Right lobe of liver (tissue), 6 donors: Measurements from ENCODE around the gene CERS2. TPM values are rescaled to one million over a fixed set of nuclear protein-coding genes. Genes with fewer than 3 reads are reported as not detected.

ENCODE experiments used
- ATAC-seq, 4 donors: fragments of 200-7000 bp; cut with Tn5 transposase; one replicate each; pipeline ENCODE4 v1.9.1; 2020; ENCODE audit warnings: mild to moderate bottlenecking in 4 of 4, moderate library complexity in 4 of 4
- DNase-seq, 3 donors: peaks; one replicate each; pipeline ENCODE4 v3.0.0-alpha.2; 2020
- H3K27ac ChIP-seq, 3 donors: fragments of 200-600 bp; one replicate each; pipeline ENCODE4 v1.8.0; 2022
- H3K27me3 ChIP-seq, 2 donors: fragments of 200-600 bp; one replicate each; pipeline ENCODE4 v1.8.0; 2022
- H3K36me3 ChIP-seq, 4 donors: fragments of 200-600 bp; sonication (generic) in 1 of 4; one replicate each; pipeline versions ENCODE4 v1.5.1 to v1.8.0; 2017 to 2022; ENCODE audit warnings: control low read depth in 1 of 4
- H3K4me1 ChIP-seq, 4 donors: fragments of 200-600 bp; sonication (generic) in 1 of 4; one replicate each; pipeline versions ENCODE4 v1.5.1 to v1.8.0; 2017 to 2022; ENCODE audit warnings: control low read depth in 1 of 4
- H3K4me3 ChIP-seq, 3 donors: fragments of 200-600 bp; one replicate each; pipeline ENCODE4 v1.8.0; 2022
- H3K9me3 ChIP-seq, 4 donors: fragments of 200-600 bp; sonication (generic) in 1 of 4; one replicate each; pipeline versions ENCODE4 v1.5.1 to v1.8.0; 2017 to 2022; ENCODE audit warnings: control low read depth in 1 of 4
- CTCF ChIP-seq, 4 donors: fragments of 200-600 bp in 3 of 4; fragments of 450-650 bp in 1 of 4; IDR thresholded peaks; one replicate each; pipeline versions ENCODE4 v1.5.1 to v1.8.0; 2016 to 2022; ENCODE audit warnings: antibody characterized with exemption in 4 of 4, mild to moderate bottlenecking in 2 of 4
- POLR2A ChIP-seq: fragments of 450-650 bp; IDR thresholded peaks from one replicate; pipeline ENCODE4 v1.6.1; 2017; ENCODE audit warnings: antibody characterized with exemption, mild to moderate bottlenecking
- WGBS: methylation state at CpG from one replicate; pipeline ENCODE4 v1.1.6; 2018; ENCODE audit warnings: low coverage, low lambda C conversion rate; ENCODE audit not compliant: insufficient coverage; ENCODE audit errors: missing lambda C conversion rate; 5-methylcytosine and 5-hydroxymethylcytosine counted together
- intact Hi-C, 2 donors: fragments of 100-400 bp; cut with DNase I; formaldehyde crosslinking; loops; one replicate each; pipeline versions ENCODE4 v1.11.2 to v1.14.1; 2022
- total RNA-seq, 6 experiments: library from RNA; depleted of rRNA in 2 of 6; stranded (reverse); fragments of >200 nt in 2 of 6; fragmentation: NEBNext Ultra II Directional in 3 of 6; extraction: Animal tissue kit (Norgen Biotek cat#: 25700) in 3 of 6; gene quantifications; one replicate each; pipeline versions ENCODE4 v1.1.0 to v1.2.4, GENCODE V29; 2016 to 2023
- donor health status: DM: no; HTN: yes; CAD: no.
- donor health status: DM: no; HTN: no; CAD: no.
- donor health status: DM: no; HTN: no; CAD: no.
- donor health status: DM: no; HTN: yes; CAD: no.
- donor health status: DM: no; HTN: yes; CAD: no.

Gene CERS2
- total RNA-seq, 6 experiments from 2014 or later = 298 to 572 (median 459) TPM

- H3K4me3 ChIP-seq = no peak overlapping the region
- intact Hi-C loops = loop anchor here in 1 of 2 donors (10.0 kb wide), 1 partner anchor 71 kb away; the partner anchor contains the start of gene SETDB1
- H3K4me1 ChIP-seq = no peaks in the 10 kb centered on the region
- peak in 1 of 3 donors; percentile 7 for DNase-seq
- 40% methylated on average over 4 of the region's 4 CpGs for WGBS
- TF ChIP-seq POLR2A (no peak), CTCF (IDR thresholded peaks at IDR 0.05) (no peak)
- ATAC-seq = peak in 1 of 4 donors; percentile 8
- peaks cover 0 to 42% (median 13%) of the 10 kb centered on the region in 4 donors for H3K36me3 ChIP-seq
- peak overlapping the region in 1 of 3 donors; percentile 5 for H3K27ac ChIP-seq
- no peaks in the 10 kb centered on the region for H3K9me3 ChIP-seq
- no peaks in the 10 kb centered on the region for H3K27me3 ChIP-seq
These were observed 20.8 kb upstream of the CERS2 start for GRCh38 chr1:150995460-150995859.

- Histone ChIP-seq H3K27me3 (no peaks in the 10 kb centered on the region), H3K36me3 (peaks cover 0 to 31% (median 10%) of the 10 kb centered on the region in 4 donors), H3K9me3 (no peaks in the 10 kb centered on the region), H3K27ac (no peak overlapping the region), H3K4me1 (no peaks in the 10 kb centered on the region), H3K4me3 (no peak overlapping the region)
- intact Hi-C loops = loop anchor here in 1 of 2 donors (10.0 kb wide), 1 partner anchor 69 kb away; the partner anchor contains the start of gene SETDB1
- DNase-seq (no peak), ATAC-seq (no peak)
- no peak for TF ChIP-seq CTCF (IDR thresholded peaks at IDR 0.05)
- no peak for TF ChIP-seq POLR2A
- WGBS = 47% methylated on average over 3 of the region's 3 CpGs
These were observed 19.6 kb upstream of the CERS2 start for GRCh38 chr1:150994248-150994647.

GRCh38 chr1:150992626-150993025 lies 18.0 kb upstream of the CERS2 start:
- no peaks in the 10 kb centered on the region for H3K9me3 ChIP-seq
- peaks cover 0 to 16% (median 3%) of the 10 kb centered on the region in 4 donors for H3K36me3 ChIP-seq
- DNase-seq = no peak
- intact Hi-C loops = loop anchor here in 1 of 2 donors (10.0 kb wide), 1 partner anchor 68 kb away; the partner anchor contains the start of gene SETDB1
- 39% methylated on average over 3 of the region's 4 CpGs for WGBS
- TF ChIP-seq CTCF (IDR thresholded peaks at IDR 0.05) = no peak
- TF ChIP-seq POLR2A = no peak
- H3K4me1 ChIP-seq = no peaks in the 10 kb centered on the region
- no peak overlapping the region for H3K27ac ChIP-seq
- H3K4me3 ChIP-seq = no peak overlapping the region
- H3K27me3 ChIP-seq = no peaks in the 10 kb centered on the region
- no peak for ATAC-seq

- DNase-seq = no peak
- WGBS = 70% methylated on average over 2 of the region's 7 CpGs
- Histone ChIP-seq H3K27ac (no peak overlapping the region), H3K4me1 (peaks cover 0 to 2% (median 0%) of the 10 kb centered on the region in 4 donors), H3K27me3 (no peaks in the 10 kb centered on the region), H3K4me3 (no peak overlapping the region), H3K36me3 (no peaks in the 10 kb centered on the region), H3K9me3 (no peaks in the 10 kb centered on the region)
- TF ChIP-seq POLR2A = no peak
- no peak for TF ChIP-seq CTCF (IDR thresholded peaks at IDR 0.05)
- intact Hi-C loops = loop anchor here in 1 of 2 donors (10.0 kb wide), 1 partner anchor 53 kb away; no protein-coding TSS in a partner anchor
- no peak for ATAC-seq
These were observed 13.3 kb upstream of the CERS2 start for GRCh38 chr1:150987924-150988323.
